GM10266 (cell line): ENCODE results near the gene ACACA.
A peak's percentile ranks its signal among the peaks of the same experiment; 100 is the strongest.

Experiments used
- DNase-seq: peaks from one replicate; pipeline ENCODE4 v3.0.0; 2012; ENCODE audit errors: extremely low spot score
- CTCF ChIP-seq: IDR thresholded peaks from 2 replicates; pipeline ENCODE4 v1.5.1; 2012; ENCODE audit warnings: mild to moderate bottlenecking, low read depth; ENCODE audit not compliant: control insufficient read depth, insufficient read depth; ENCODE audit errors: missing control alignments

ACACA gene

GRCh38 chr17:37406635-37407461, at the start of gene ACACA, which contains the start of gene TADA2A:
Gene ACACA (minus strand): TSS chr17:37406836. CDS start chr17:37406299, 537 bp downstream.
Gene TADA2A (plus strand): TSS chr17:37406886. CDS start chr17:37411366, 4,480 bp downstream.
- peak; percentile 97 for DNase-seq

GRCh38 chr17:37450112-37450511, 43.5 kb upstream of the ACACA start:
- no peak for DNase-seq
- no peak for TF ChIP-seq CTCF

More at GRCh38 chr17:37406635-37407461, at the start of gene ACACA, which contains the start of gene TADA2A:
- TF ChIP-seq CTCF, result peak; percentile 5

- no peak for DNase-seq
- TF ChIP-seq CTCF, result no peak
These were observed 41.0 kb upstream of the ACACA start for GRCh38 chr17:37447641-37448040.

- no peak for TF ChIP-seq CTCF
- peak; percentile 35 for DNase-seq
These were observed 39.4 kb upstream of the ACACA start for GRCh38 chr17:37446027-37446426.

GRCh38 chr17:37441369-37442014, 34.9 kb upstream of the ACACA start:
- DNase-seq, result peak; percentile 42

- DNase-seq, result no peak
- TF ChIP-seq CTCF, result no peak
These were observed 33.8 kb upstream of the ACACA start for GRCh38 chr17:37440424-37440823.

GRCh38 chr17:37438141-37438540, 31.5 kb upstream of the ACACA start:
- no peak for DNase-seq
- TF ChIP-seq CTCF, result no peak
